GM23248 (cell line): ENCODE results near the gene CCT5. TPM values are rescaled to one million over a fixed set of nuclear protein-coding genes. Genes with fewer than 3 reads are reported as not detected.

Source experiments
- DNase-seq: peaks from one replicate; pipeline ENCODE4 v3.0.0-alpha.2; 2015
- H2AFZ ChIP-seq: fragments of 200-600 bp; sonication (generic); 2 replicates; pipeline ENCODE4 v1.6.1; 2016; ENCODE audit warnings: antibody characterized with exemption
- H3F3A ChIP-seq: fragments of 200-600 bp; sonication (generic); 2 replicates; pipeline ENCODE4 v1.6.1; 2016; ENCODE audit warnings: mild to moderate bottlenecking, antibody characterized with exemption, mixed run types; ENCODE audit not compliant: insufficient read depth
- H3K27ac ChIP-seq: fragments of 200-600 bp; sonication (generic); 2 replicates; pipeline ENCODE4 v1.5.1; 2016; ENCODE audit warnings: mild to moderate bottlenecking
- H3K27me3 ChIP-seq: fragments of 200-600 bp; sonication (generic); replicated peaks from 2 replicates; pipeline ENCODE4 v1.6.1; 2016; ENCODE audit warnings: mild to moderate bottlenecking; ENCODE audit not compliant: insufficient read depth
- H3K36me3 ChIP-seq: fragments of 200-600 bp; sonication (generic); 2 replicates; pipeline ENCODE4 v1.6.1; 2016; ENCODE audit warnings: low read depth, mild to moderate bottlenecking
- H3K4me1 ChIP-seq: fragments of 200-600 bp; sonication (generic); 2 replicates; pipeline ENCODE4 v1.6.1; 2016; ENCODE audit warnings: mild to moderate bottlenecking; ENCODE audit not compliant: insufficient read depth
- H3K4me2 ChIP-seq: fragments of 200-600 bp; sonication (generic); one replicate; pipeline ENCODE4 v1.6.1; 2016; ENCODE audit warnings: mild to moderate bottlenecking; ENCODE audit not compliant: unreplicated experiment
- H3K4me3 ChIP-seq: fragments of 200-600 bp; sonication (generic); 2 replicates; pipeline ENCODE4 v1.5.1; 2016; ENCODE audit warnings: mild to moderate bottlenecking
- H3K79me2 ChIP-seq: fragments of 200-600 bp; sonication (generic); 2 replicates; pipeline ENCODE4 v1.6.1; 2016; ENCODE audit warnings: mild to moderate bottlenecking; ENCODE audit not compliant: insufficient read depth
- H3K9ac ChIP-seq: fragments of 200-600 bp; sonication (generic); 2 replicates; pipeline ENCODE4 v1.6.1; 2016; ENCODE audit warnings: mild to moderate bottlenecking
- H3K9me2 ChIP-seq: fragments of 200-600 bp; sonication (generic); 2 replicates; pipeline ENCODE4 v1.6.1; 2016; ENCODE audit warnings: mixed run types, mild to moderate bottlenecking, moderate library complexity; ENCODE audit not compliant: insufficient read depth
- H3K9me3 ChIP-seq: fragments of 200-600 bp; sonication (generic); one replicate; pipeline ENCODE4 v1.6.1; 2017; ENCODE audit warnings: low read depth
- H4K20me1 ChIP-seq: fragments of 200-600 bp; sonication (generic); 2 replicates; pipeline ENCODE4 v1.6.0; 2016; ENCODE audit not compliant: insufficient read depth
- EZH2 ChIP-seq: fragments of 200-600 bp; sonication (generic); IDR thresholded peaks from 2 replicates; pipeline ENCODE4 v1.6.1; 2018; ENCODE audit warnings: antibody characterized with exemption, mild to moderate bottlenecking; ENCODE audit not compliant: insufficient read depth, poor library complexity, severe bottlenecking
- EZH2phosphoT487 ChIP-seq: fragments of 200-600 bp; sonication (generic); IDR thresholded peaks from 2 replicates; pipeline ENCODE4 v1.6.1; 2018; ENCODE audit warnings: antibody characterized with exemption, moderate library complexity, mild to moderate bottlenecking, low read depth; ENCODE audit not compliant: insufficient read depth
- WGBS, 2 experiments: methylation state at CpG; one replicate each; pipeline ENCODE4 v1.1.6; 2015 to 2017; ENCODE audit warnings: low lambda C conversion rate in 2 of 2, low coverage in 1 of 2; ENCODE audit errors: missing lambda C conversion rate in 2 of 2; 5-methylcytosine and 5-hydroxymethylcytosine counted together
- in situ Hi-C: fragments of 300-500 bp; cut with MboI; formaldehyde crosslinking; loops from 2 replicates; pipeline ENCODE4 v1.15.0; 2020
- polyA plus RNA-seq: library from polyadenylated mRNA; unstranded; fragments of >200 nt; fragmentation: Nextera tagmentation; extraction: Ambion mirVana; gene quantifications from 2 replicates; pipeline ENCODE4 v1.2.1, GENCODE V29; 2016
- total RNA-seq: library from RNA; depleted of rRNA; stranded (reverse); fragments of >200 nt; shearing (Covaris generic); gene quantifications from 2 replicates; pipeline ENCODE4 v1.2.3, GENCODE V29; 2014

CCT5 gene
- total and polyA plus RNA-seq, 2 experiments from 2014 or later: 264 to 392 TPM

- Histone ChIP-seq H3K27ac (no peak overlapping the region), H3K9ac (no peak overlapping the region), H3K9me2 (no peaks in the 10 kb centered on the region), H3F3A (peaks cover 4% of the 10 kb centered on the region; the same call in 1 of the 2 replicates), H3K9me3 (no peaks in the 10 kb centered on the region), H3K79me2 (peaks cover 8% of the 10 kb centered on the region; the same call in 1 of the 2 replicates), H3K4me2 (no peak overlapping the region), H3K4me3 (no peak overlapping the region), H4K20me1 (no peaks in the 10 kb centered on the region), H2AFZ (no peak overlapping the region), H3K27me3 (no peaks in the 10 kb centered on the region), H3K36me3 (no peaks in the 10 kb centered on the region), H3K4me1 (peaks cover 8% of the 10 kb centered on the region)
- in situ Hi-C loops: no loop called here
- DNase-seq: no peak
- 71 to 74% methylated on average over 11 of the region's 11 CpGs for WGBS, 2 experiments
- no peak for TF ChIP-seq EZH2
- no peak for TF ChIP-seq EZH2phosphoT487
These were observed 51.9 kb downstream of the CCT5 start for GRCh38 chr5:10301842-10302610.

- H3F3A ChIP-seq: peaks cover 4% of the 10 kb centered on the region; the same call in 1 of the 2 replicates
- peaks cover 8% of the 10 kb centered on the region for H3K4me1 ChIP-seq
- no peak for DNase-seq
- WGBS, 2 experiments: 49 to 54% methylated on average over 2 of the region's 2 CpGs
- no peak overlapping the region for H2AFZ ChIP-seq
- TF ChIP-seq EZH2phosphoT487 (no peak), EZH2 (no peak)
- H3K36me3 ChIP-seq: no peaks in the 10 kb centered on the region
- H3K9me2 ChIP-seq: no peaks in the 10 kb centered on the region
- H3K79me2 ChIP-seq: peaks cover 8% of the 10 kb centered on the region; the same call in 1 of the 2 replicates
- H3K9ac ChIP-seq: no peak overlapping the region
- in situ Hi-C loops: no loop called here
- no peaks in the 10 kb centered on the region for H4K20me1 ChIP-seq
- H3K4me3 ChIP-seq: no peak overlapping the region
- H3K27me3 ChIP-seq: no peaks in the 10 kb centered on the region
- no peaks in the 10 kb centered on the region for H3K9me3 ChIP-seq
- H3K4me2 ChIP-seq: no peak overlapping the region
- H3K27ac ChIP-seq: no peak overlapping the region
These were observed 53.1 kb downstream of the CCT5 start for GRCh38 chr5:10303201-10303600.

- no peak for DNase-seq
- H4K20me1 ChIP-seq: no peaks in the 10 kb centered on the region
- no peak overlapping the region for H2AFZ ChIP-seq
- H3K9me3 ChIP-seq: no peaks in the 10 kb centered on the region
- H3K36me3 ChIP-seq: no peaks in the 10 kb centered on the region
- H3F3A ChIP-seq: peaks cover 4% of the 10 kb centered on the region; the same call in 1 of the 2 replicates
- H3K27ac ChIP-seq: no peak overlapping the region
- TF ChIP-seq EZH2: no peak
- TF ChIP-seq EZH2phosphoT487: no peak
- no peak overlapping the region for H3K4me3 ChIP-seq
- no peak overlapping the region for H3K9ac ChIP-seq
- 84 to 89% methylated on average over 5 of the region's 5 CpGs for WGBS, 2 experiments
- peaks cover 8% of the 10 kb centered on the region for H3K4me1 ChIP-seq
- in situ Hi-C loops: no loop called here
- no peak overlapping the region for H3K4me2 ChIP-seq
- H3K9me2 ChIP-seq: no peaks in the 10 kb centered on the region
- peaks cover 8% of the 10 kb centered on the region; the same call in 1 of the 2 replicates for H3K79me2 ChIP-seq
- H3K27me3 ChIP-seq: no peaks in the 10 kb centered on the region
These were observed 53.7 kb downstream of the CCT5 start for GRCh38 chr5:10303699-10304170.

- H3K4me1 ChIP-seq: peaks cover 12% of the 10 kb centered on the region
- no peaks in the 10 kb centered on the region for H3K9me3 ChIP-seq
- H3K4me3 ChIP-seq: no peak overlapping the region
- no peak for DNase-seq
- H3K36me3 ChIP-seq: no peaks in the 10 kb centered on the region
- no peaks in the 10 kb centered on the region for H3K9me2 ChIP-seq
- H4K20me1 ChIP-seq: no peaks in the 10 kb centered on the region
- no peaks in the 10 kb centered on the region for H3K27me3 ChIP-seq
- no peak overlapping the region for H3K9ac ChIP-seq
- TF ChIP-seq EZH2 (no peak), EZH2phosphoT487 (no peak)
- H3K79me2 ChIP-seq: peaks cover 8% of the 10 kb centered on the region; the same call in 1 of the 2 replicates
- WGBS, 2 experiments: 78 to 82% methylated on average over 5 of the region's 5 CpGs
- no peak overlapping the region for H2AFZ ChIP-seq
- H3K4me2 ChIP-seq: no peak overlapping the region
- H3F3A ChIP-seq: peaks cover 8% of the 10 kb centered on the region; the same call in 1 of the 2 replicates
- in situ Hi-C loops: no loop called here
- H3K27ac ChIP-seq: no peak overlapping the region
These were observed 54.9 kb downstream of the CCT5 start for GRCh38 chr5:10304932-10305331.
